Sigmoid colon (tissue), 4 donors: Measurements from ENCODE around the gene SLC1A2.

Experiments
- POLR2AphosphoS5 ChIP-seq, 4 donors: sonication (generic); formaldehyde crosslinking; IDR thresholded peaks; one replicate each; pipeline ENCODE4 v1.6.1; 2017; ENCODE audit warnings: antibody characterized with exemption in 4 of 4
- TF ChIP-seq, protein P1 (sequence below), 4 experiments: fragments of 450-650 bp in 3 of 4; fragments of 200-600 bp in 1 of 4; IDR thresholded peaks; one replicate each; pipeline ENCODE4 v1.5.1; 2016 to 2019; ENCODE audit warnings: antibody characterized with exemption in 4 of 4, mild to moderate bottlenecking in 3 of 4, moderate library complexity in 2 of 4

DNA sequence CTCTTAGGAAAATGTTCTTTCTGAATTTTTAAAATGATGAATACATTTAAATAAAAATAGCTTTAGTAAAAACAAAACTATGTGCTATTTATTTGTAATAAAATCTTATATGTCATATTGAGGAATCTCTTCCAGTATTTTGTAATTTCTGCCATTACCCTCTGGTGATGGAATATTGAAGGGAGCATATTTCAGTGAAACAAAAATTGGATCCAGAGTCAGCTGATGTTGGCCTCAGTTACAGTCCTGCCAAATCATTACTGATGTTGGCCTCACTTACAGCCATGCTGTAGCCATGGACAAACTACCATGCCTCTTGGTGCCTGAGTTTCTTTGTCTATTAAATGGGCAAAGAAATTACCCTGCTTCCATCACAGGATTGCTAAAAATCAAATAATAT, 133.2 kb downstream of the SLC1A2 start:
- TF ChIP-seq, protein P1, sequence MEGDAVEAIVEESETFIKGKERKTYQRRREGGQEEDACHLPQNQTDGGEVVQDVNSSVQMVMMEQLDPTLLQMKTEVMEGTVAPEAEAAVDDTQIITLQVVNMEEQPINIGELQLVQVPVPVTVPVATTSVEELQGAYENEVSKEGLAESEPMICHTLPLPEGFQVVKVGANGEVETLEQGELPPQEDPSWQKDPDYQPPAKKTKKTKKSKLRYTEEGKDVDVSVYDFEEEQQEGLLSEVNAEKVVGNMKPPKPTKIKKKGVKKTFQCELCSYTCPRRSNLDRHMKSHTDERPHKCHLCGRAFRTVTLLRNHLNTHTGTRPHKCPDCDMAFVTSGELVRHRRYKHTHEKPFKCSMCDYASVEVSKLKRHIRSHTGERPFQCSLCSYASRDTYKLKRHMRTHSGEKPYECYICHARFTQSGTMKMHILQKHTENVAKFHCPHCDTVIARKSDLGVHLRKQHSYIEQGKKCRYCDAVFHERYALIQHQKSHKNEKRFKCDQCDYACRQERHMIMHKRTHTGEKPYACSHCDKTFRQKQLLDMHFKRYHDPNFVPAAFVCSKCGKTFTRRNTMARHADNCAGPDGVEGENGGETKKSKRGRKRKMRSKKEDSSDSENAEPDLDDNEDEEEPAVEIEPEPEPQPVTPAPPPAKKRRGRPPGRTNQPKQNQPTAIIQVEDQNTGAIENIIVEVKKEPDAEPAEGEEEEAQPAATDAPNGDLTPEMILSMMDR (IDR thresholded peaks at IDR 0.05), result no peak
- TF ChIP-seq POLR2AphosphoS5 (IDR thresholded peaks at IDR 0.05), result no peak
